ENCODE results near the gene TMTC1. TPM values are rescaled to one million over a fixed set of nuclear protein-coding genes. Genes with fewer than 3 reads are reported as not detected.

TMTC1 gene
- polyA plus RNA-seq, 1 of the 3 experiments (the other 2 are of a cell fraction), result 0.13 TPM

GRCh38 chr12:29530436-29530835, 253.3 kb downstream of the TMTC1 start:
- no peaks in the 10 kb centered on the region for H3K9me3 ChIP-seq
- no peak overlapping the region for H3K4me2 ChIP-seq
- no peaks in the 10 kb centered on the region; a peak in 1 of 4 replicates for H3K4me1 ChIP-seq (ENCODE audit: control insufficient read depth in 1 of 2, insufficient read depth in 2 of 2, low read depth in 1 of 2, low read length in 1 of 2)
- no peak overlapping the region for H3K27ac ChIP-seq (ENCODE audit: low read depth in 2 of 2, low read length in 1 of 2)
- no peaks in the 10 kb centered on the region for H3K79me2 ChIP-seq (ENCODE audit: insufficient read depth)
- no peaks in the 10 kb centered on the region for H3K27me3 ChIP-seq (ENCODE audit: insufficient read depth)
- no peak overlapping the region for H3K9ac ChIP-seq
- POLR2A ChIA-PET, result no interaction called here
- TF ChIP-seq CHD2 (IDR thresholded peaks at IDR 0.05; ENCODE audit: low read length, partially characterized antibody), result no peak
- no peak for TF ChIP-seq POLR2AphosphoS5 (IDR thresholded peaks at IDR 0.05; ENCODE audit: low read depth, low read length)
- TF ChIP-seq ZBTB33 (IDR thresholded peaks at IDR 0.05; ENCODE audit: borderline replicate concordance, low read depth), result no peak
- TF ChIP-seq RAD21 (IDR thresholded peaks at IDR 0.05; ENCODE audit: low read length), result no peak
- TF ChIP-seq FOXM1 (IDR thresholded peaks at IDR 0.05; ENCODE audit: low read depth), result no peak
- no peak for TF ChIP-seq NRF1 (IDR thresholded peaks at IDR 0.05; ENCODE audit: low read depth, low read length)
- no peak for TF ChIP-seq RFX5 (IDR thresholded peaks at IDR 0.05; ENCODE audit: low read length)
- TF ChIP-seq NFIC (IDR thresholded peaks at IDR 0.05; ENCODE audit: borderline replicate concordance), result no peak
- TF ChIP-seq SMC3 (IDR thresholded peaks at IDR 0.05; ENCODE audit: low read depth, low read length), result no peak
- no peak for TF ChIP-seq USF1 (IDR thresholded peaks at IDR 0.05; ENCODE audit: borderline replicate concordance, low read depth)
- no peak for TF ChIP-seq FOSL2 (IDR thresholded peaks at IDR 0.05; ENCODE audit: borderline replicate concordance, low read depth)
- TF ChIP-seq TCF12 (IDR thresholded peaks at IDR 0.05), result no peak
- TF ChIP-seq EZH2phosphoT487 (IDR thresholded peaks at IDR 0.05; ENCODE audit: borderline replicate concordance, low read depth), result no peak
- TF ChIP-seq FOXJ3 (CRISPR knock-in tag; IDR thresholded peaks at IDR 0.05), result no peak
- TF ChIP-seq YY1 (IDR thresholded peaks at IDR 0.05; ENCODE audit: low read depth), result no peak
- no peak for TF ChIP-seq MXI1 (IDR thresholded peaks at IDR 0.05; ENCODE audit: low read depth, low read length)
- TF ChIP-seq TEAD4 (IDR thresholded peaks at IDR 0.05; ENCODE audit: borderline replicate concordance, insufficient read depth), result no peak
- CTCF ChIA-PET, result interaction anchor here (3.1 kb wide), 1 partner anchor 11 kb away, joined by 30 read pairs; no protein-coding TSS in a partner anchor
- H4K20me1 ChIP-seq (ENCODE audit: insufficient read depth), result no peaks in the 10 kb centered on the region
- H3K9me2 ChIP-seq, result no peaks in the 10 kb centered on the region
- no peak overlapping the region for H3K4me3 ChIP-seq (ENCODE audit: low read depth in 2 of 2, low read length in 1 of 2)
- 57% methylated on average over 4 of the region's 4 CpGs for WGBS (ENCODE audit: low lambda C conversion rate)
- DNase-seq, result no peak
- no peaks in the 10 kb centered on the region for H3F3A ChIP-seq (replicated peaks; ENCODE audit: insufficient read depth)
- H3K36me3 ChIP-seq (replicated peaks in 1 of 2; ENCODE audit: control insufficient read depth in 1 of 2, insufficient read depth in 2 of 2, low read length in 1 of 2), result no peaks in the 10 kb centered on the region
- H2AFZ ChIP-seq (ENCODE audit: low read depth), result no peak overlapping the region

DNA sequence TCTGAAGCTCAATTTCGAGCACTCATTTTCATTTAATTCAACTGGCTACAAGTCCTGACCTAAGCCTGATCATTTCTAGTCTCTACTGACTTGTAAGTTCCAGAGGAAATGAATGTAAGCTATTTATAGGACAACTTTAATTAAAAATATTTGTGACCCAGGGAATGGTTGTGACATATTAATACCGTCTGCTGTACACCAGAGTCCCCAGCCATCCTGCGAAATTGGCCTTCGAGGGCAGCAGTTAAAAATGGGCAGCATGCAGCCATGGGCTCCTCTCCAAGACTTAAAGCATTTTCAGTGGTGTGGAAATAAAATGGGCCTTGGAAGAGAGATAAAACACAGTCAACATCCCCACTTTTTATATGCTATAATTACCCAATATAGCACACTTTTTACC, 255.6 kb downstream of the TMTC1 start:
- Histone ChIP-seq H3K4me2 (no peak overlapping the region), H3K79me2 (ENCODE audit: insufficient read depth) (no peaks in the 10 kb centered on the region), H3K4me3 (ENCODE audit: low read depth in 2 of 2, low read length in 1 of 2) (no peak overlapping the region), H3K27ac (ENCODE audit: low read depth in 2 of 2, low read length in 1 of 2) (no peak overlapping the region), H3K4me1 (ENCODE audit: control insufficient read depth in 1 of 2, insufficient read depth in 2 of 2, low read depth in 1 of 2, low read length in 1 of 2) (no peaks in the 10 kb centered on the region), H4K20me1 (ENCODE audit: insufficient read depth) (no peaks in the 10 kb centered on the region), H3K9me3 (no peaks in the 10 kb centered on the region), H3K27me3 (ENCODE audit: insufficient read depth) (no peaks in the 10 kb centered on the region), H2AFZ (ENCODE audit: low read depth) (no peak overlapping the region), H3K36me3 (replicated peaks in 1 of 2; ENCODE audit: control insufficient read depth in 1 of 2, insufficient read depth in 2 of 2, low read length in 1 of 2) (no peaks in the 10 kb centered on the region), H3K9ac (no peak overlapping the region), H3K9me2 (no peaks in the 10 kb centered on the region), H3F3A (replicated peaks; ENCODE audit: insufficient read depth) (no peaks in the 10 kb centered on the region)
- ChIA-PET CTCF (interaction anchor here (1.4 kb wide), 1 partner anchor 8 kb away, joined by 9 read pairs; no protein-coding TSS in a partner anchor), POLR2A (no interaction called here)
- 23% methylated on average over 4 of the region's 4 CpGs for WGBS (ENCODE audit: low lambda C conversion rate)
- no peak for DNase-seq
- TF ChIP-seq, protein P1, sequence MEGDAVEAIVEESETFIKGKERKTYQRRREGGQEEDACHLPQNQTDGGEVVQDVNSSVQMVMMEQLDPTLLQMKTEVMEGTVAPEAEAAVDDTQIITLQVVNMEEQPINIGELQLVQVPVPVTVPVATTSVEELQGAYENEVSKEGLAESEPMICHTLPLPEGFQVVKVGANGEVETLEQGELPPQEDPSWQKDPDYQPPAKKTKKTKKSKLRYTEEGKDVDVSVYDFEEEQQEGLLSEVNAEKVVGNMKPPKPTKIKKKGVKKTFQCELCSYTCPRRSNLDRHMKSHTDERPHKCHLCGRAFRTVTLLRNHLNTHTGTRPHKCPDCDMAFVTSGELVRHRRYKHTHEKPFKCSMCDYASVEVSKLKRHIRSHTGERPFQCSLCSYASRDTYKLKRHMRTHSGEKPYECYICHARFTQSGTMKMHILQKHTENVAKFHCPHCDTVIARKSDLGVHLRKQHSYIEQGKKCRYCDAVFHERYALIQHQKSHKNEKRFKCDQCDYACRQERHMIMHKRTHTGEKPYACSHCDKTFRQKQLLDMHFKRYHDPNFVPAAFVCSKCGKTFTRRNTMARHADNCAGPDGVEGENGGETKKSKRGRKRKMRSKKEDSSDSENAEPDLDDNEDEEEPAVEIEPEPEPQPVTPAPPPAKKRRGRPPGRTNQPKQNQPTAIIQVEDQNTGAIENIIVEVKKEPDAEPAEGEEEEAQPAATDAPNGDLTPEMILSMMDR (IDR thresholded peaks at IDR 0.05), result no peak
- TF ChIP-seq ELF1 (IDR thresholded peaks at IDR 0.05) (no peak), SIN3A (IDR thresholded peaks at IDR 0.05; ENCODE audit: borderline replicate concordance, low read depth, low read length) (no peak), RXRA (IDR thresholded peaks at IDR 0.05; ENCODE audit: borderline replicate concordance, low read depth) (no peak), TCF12 (IDR thresholded peaks at IDR 0.05) (no peak), REST (IDR thresholded peaks at IDR 0.05; ENCODE audit: low read depth, low read length) (no peak), JUND (IDR thresholded peaks at IDR 0.05) (no peak)
